Measurements from ENCODE around the gene PCCA.
"Not testable (repeated sequence)": the region's sequence is repeated elsewhere in the genome, so short reads cannot be mapped to it uniquely, and the experiment has no call there.

PCCA gene

GRCh38 chr13:100314132-100314910 lies 225.4 kb downstream of the PCCA start:
- no peak for DNase-seq

GRCh38 chr13:100315522-100315921 lies 226.6 kb downstream of the PCCA start:
- no peak for DNase-seq

- DNase-seq, result not testable (repeated sequence)
These were observed 229.6 kb downstream of the PCCA start for GRCh38 chr13:100318473-100318872.

- no peak for DNase-seq
These were observed 235.0 kb downstream of the PCCA start for GRCh38 chr13:100323937-100324336.

- DNase-seq, result peak; percentile 6
These were observed 241.8 kb downstream of the PCCA start for GRCh38 chr13:100330662-100331061.

GRCh38 chr13:100333141-100333540 lies 244.2 kb downstream of the PCCA start:
- DNase-seq, result no peak

GRCh38 chr13:100334214-100334613 lies 245.3 kb downstream of the PCCA start:
- no peak for DNase-seq

- DNase-seq, result no peak
These were observed 248.1 kb downstream of the PCCA start for GRCh38 chr13:100336795-100337516.

- DNase-seq, result peak; percentile 6
These were observed 249.4 kb downstream of the PCCA start for GRCh38 chr13:100338275-100338674.

GRCh38 chr13:100339411-100339940 lies 250.6 kb downstream of the PCCA start:
- no peak for DNase-seq

- DNase-seq, result no peak
These were observed 252.0 kb downstream of the PCCA start for GRCh38 chr13:100340865-100341264.

GRCh38 chr13:100341327-100341726 lies 252.4 kb downstream of the PCCA start:
- DNase-seq, result no peak

- DNase-seq, result no peak
These were observed 255.7 kb downstream of the PCCA start for GRCh38 chr13:100344544-100344943.

GRCh38 chr13:100347968-100348367 lies 259.1 kb downstream of the PCCA start:
- DNase-seq, result peak; percentile 5

- no peak for DNase-seq
These were observed 260.7 kb downstream of the PCCA start for GRCh38 chr13:100349594-100349993.

- DNase-seq, result no peak
These were observed 261.7 kb downstream of the PCCA start for GRCh38 chr13:100350601-100351000.

GRCh38 chr13:100356426-100356825 lies 267.5 kb downstream of the PCCA start:
- DNase-seq, result peak; percentile 47

GRCh38 chr13:100356889-100357288 lies 268.0 kb downstream of the PCCA start:
- DNase-seq, result peak; percentile 30

GRCh38 chr13:100357764-100358163 lies 268.9 kb downstream of the PCCA start:
- DNase-seq, result no peak

- DNase-seq, result peak; percentile 40
These were observed 272.6 kb downstream of the PCCA start for GRCh38 chr13:100361504-100361903.

- no peak for DNase-seq
These were observed 273.5 kb downstream of the PCCA start for GRCh38 chr13:100362371-100362770.

GRCh38 chr13:100362781-100363180 lies 273.9 kb downstream of the PCCA start:
- no peak for DNase-seq

GRCh38 chr13:100363285-100363711 lies 274.4 kb downstream of the PCCA start:
- DNase-seq, result peak; percentile 67

GRCh38 chr13:100363874-100364273 lies 275.0 kb downstream of the PCCA start:
- peak; percentile 44 for DNase-seq

Measured in fibroblast of skin of right quadriceps (primary cell).